ENCODE results near the gene CENPX. TPM values are rescaled to one million over a fixed set of nuclear protein-coding genes. Genes with fewer than 3 reads are reported as not detected.

Gene CENPX
- total RNA-seq, 1 experiment from 2014 or later = 77.9 TPM

- Histone ChIP-seq H3K9me3 (ENCODE audit: control insufficient read depth, low read depth, low read length) (no peaks in the 10 kb centered on the region), H2BK12ac (ENCODE audit: insufficient read length, low read depth, low read length) (no peak overlapping the region), H3K9ac (ENCODE audit: extremely low read depth, insufficient read length, low read length) (no peak overlapping the region), H3K4ac (ENCODE audit: low read depth, low read length) (no peak overlapping the region), H3K27ac (ENCODE audit: insufficient read length, low read depth, low read length) (no peak overlapping the region), H4K20me1 (ENCODE audit: control insufficient read depth, insufficient read depth, insufficient read length) (no peaks in the 10 kb centered on the region), H3K79me1 (ENCODE audit: insufficient read depth, low read depth, low read length, poor library complexity, severe bottlenecking) (peaks cover 5% of the 10 kb centered on the region), H3K27me3 (ENCODE audit: insufficient read depth, low read length) (no peaks in the 10 kb centered on the region), H3K23ac (ENCODE audit: insufficient read length, low read depth, low read length) (no peak overlapping the region), H4K91ac (ENCODE audit: insufficient read length, low read depth, low read length) (no peak overlapping the region), H2BK15ac (ENCODE audit: low read depth, low read length) (no peak overlapping the region), H2AK5ac (ENCODE audit: insufficient read length, low read length) (no peak overlapping the region), H3K14ac (ENCODE audit: insufficient read depth, low read length) (no peak overlapping the region), H3K56ac (ENCODE audit: insufficient read length, low read depth, low read length) (no peak overlapping the region), H2AFZ (ENCODE audit: low read length) (no peak overlapping the region), H3T11ph (ENCODE audit: low read length) (no peak overlapping the region), H3K18ac (ENCODE audit: insufficient read length, low read depth, low read length) (no peak overlapping the region), H2BK5ac (ENCODE audit: insufficient read length, low read length) (no peak overlapping the region), H3K79me2 (ENCODE audit: insufficient read depth, low read length) (no peaks in the 10 kb centered on the region), H3K4me1 (ENCODE audit: insufficient read depth, low read length) (no peaks in the 10 kb centered on the region), H2BK120ac (ENCODE audit: low read depth, low read length, poor library complexity, severe bottlenecking) (no peak overlapping the region), H3K23me2 (ENCODE audit: insufficient read length, low read depth, low read length, poor library complexity, severe bottlenecking) (peaks cover 5% of the 10 kb centered on the region), H4K8ac (replicated peaks; ENCODE audit: insufficient read length, low read depth, low read length) (no peak overlapping the region), H2BK20ac (ENCODE audit: low read depth, low read length, poor library complexity, severe bottlenecking) (no peak overlapping the region), H3K4me2 (ENCODE audit: insufficient read depth, insufficient read length, low read length) (no peak overlapping the region), H4K5ac (ENCODE audit: insufficient read length, low read depth, low read length) (no peak overlapping the region)
- no peaks in the 10 kb centered on the region for H3K9me3 Mint-ChIP-seq
- no peak overlapping the region for H3K4me3 Mint-ChIP-seq
- H3K27me3 Mint-ChIP-seq (ENCODE audit: low read depth) = no peaks in the 10 kb centered on the region
- peaks cover 7 to 14% of the 10 kb centered on the region in 2 experiments for H3K4me1 Mint-ChIP-seq
- H3K36me3 Mint-ChIP-seq (ENCODE audit: insufficient read depth in 1 of 3, low read depth in 3 of 3) = peaks cover 2 to 8% (median 3%) of the 10 kb centered on the region in 3 experiments; a peak in 4 of 7 replicates
- no peak for DNase-seq
- no CpG with 5 or more reads among the region's 33 CpGs for WGBS (ENCODE audit: extremely low coverage, insufficient read length, low lambda C conversion rate)
- 0 out of 7 replicates have a peak overlapping the region, but pooled peaks of 1 of the 3 experiments have one; percentile 28 for H3K27ac Mint-ChIP-seq
- TF ChIP-seq CTCF (conservative IDR thresholded peaks at IDR 0.05) = no peak
Observed at GRCh38 chr17:82018989-82019689, 3.5 kb downstream of the CENPX start.

All from H9 (cell line).